ENCODE data around the gene MESP2. TPM values are rescaled to one million over a fixed set of nuclear protein-coding genes. Genes with fewer than 3 reads are reported as not detected.

The MESP2 gene
- total RNA-seq, 1 experiment from 2014 or later = 0.28 TPM

GRCh38 chr15:89768071-89768500, 8.0 kb upstream of the MESP2 start:
- H3K14ac ChIP-seq (ENCODE audit: insufficient read depth, low read length) = peak overlapping the region; percentile 39; the same call in 1 of the 2 replicates
- H3K36me3 Mint-ChIP-seq (ENCODE audit: insufficient read depth in 1 of 3, low read depth in 3 of 3) = no peaks in the 10 kb centered on the region
- TF ChIP-seq, protein P1, sequence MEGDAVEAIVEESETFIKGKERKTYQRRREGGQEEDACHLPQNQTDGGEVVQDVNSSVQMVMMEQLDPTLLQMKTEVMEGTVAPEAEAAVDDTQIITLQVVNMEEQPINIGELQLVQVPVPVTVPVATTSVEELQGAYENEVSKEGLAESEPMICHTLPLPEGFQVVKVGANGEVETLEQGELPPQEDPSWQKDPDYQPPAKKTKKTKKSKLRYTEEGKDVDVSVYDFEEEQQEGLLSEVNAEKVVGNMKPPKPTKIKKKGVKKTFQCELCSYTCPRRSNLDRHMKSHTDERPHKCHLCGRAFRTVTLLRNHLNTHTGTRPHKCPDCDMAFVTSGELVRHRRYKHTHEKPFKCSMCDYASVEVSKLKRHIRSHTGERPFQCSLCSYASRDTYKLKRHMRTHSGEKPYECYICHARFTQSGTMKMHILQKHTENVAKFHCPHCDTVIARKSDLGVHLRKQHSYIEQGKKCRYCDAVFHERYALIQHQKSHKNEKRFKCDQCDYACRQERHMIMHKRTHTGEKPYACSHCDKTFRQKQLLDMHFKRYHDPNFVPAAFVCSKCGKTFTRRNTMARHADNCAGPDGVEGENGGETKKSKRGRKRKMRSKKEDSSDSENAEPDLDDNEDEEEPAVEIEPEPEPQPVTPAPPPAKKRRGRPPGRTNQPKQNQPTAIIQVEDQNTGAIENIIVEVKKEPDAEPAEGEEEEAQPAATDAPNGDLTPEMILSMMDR (conservative IDR thresholded peaks at IDR 0.05) = no peak

More at GRCh38 chr15:89768071-89768500, 8.0 kb upstream of the MESP2 start:
- no CpG with 5 or more reads among the region's 7 CpGs for WGBS (ENCODE audit: extremely low coverage, insufficient read length, low lambda C conversion rate)
- H3K4me1 ChIP-seq (ENCODE audit: insufficient read depth, low read length) = no peaks in the 10 kb centered on the region
- no peak overlapping the region for H3K23ac ChIP-seq (ENCODE audit: insufficient read length, low read depth, low read length)
- no peaks in the 10 kb centered on the region for H3K79me1 ChIP-seq (ENCODE audit: insufficient read depth, low read depth, low read length, poor library complexity, severe bottlenecking)
- H2BK15ac ChIP-seq (ENCODE audit: low read depth, low read length) = no peak overlapping the region
- H2AK5ac ChIP-seq (ENCODE audit: insufficient read length, low read length) = no peak overlapping the region
- H3K56ac ChIP-seq (ENCODE audit: insufficient read length, low read depth, low read length) = no peak overlapping the region
- no peak overlapping the region for H3K4me3 Mint-ChIP-seq
- no peak overlapping the region for H2BK12ac ChIP-seq (ENCODE audit: insufficient read length, low read depth, low read length)
- H4K5ac ChIP-seq (ENCODE audit: insufficient read length, low read depth, low read length) = peak overlapping the region; percentile 57
- no peak overlapping the region for H3K9ac ChIP-seq (ENCODE audit: extremely low read depth, insufficient read length, low read length)
- H3K79me2 ChIP-seq (ENCODE audit: insufficient read depth, low read length) = no peaks in the 10 kb centered on the region
- no peak overlapping the region for H3K4me2 ChIP-seq (ENCODE audit: insufficient read depth, insufficient read length, low read length)
- no peak overlapping the region for H2BK120ac ChIP-seq (ENCODE audit: low read depth, low read length, poor library complexity, severe bottlenecking)
- H3K27ac ChIP-seq (ENCODE audit: insufficient read length, low read depth, low read length) = no peak overlapping the region
- H4K8ac ChIP-seq (replicated peaks; ENCODE audit: insufficient read length, low read depth, low read length) = no peak overlapping the region
- no peak overlapping the region for H2BK20ac ChIP-seq (ENCODE audit: low read depth, low read length, poor library complexity, severe bottlenecking)
- H3K23me2 ChIP-seq (ENCODE audit: insufficient read length, low read depth, low read length, poor library complexity, severe bottlenecking) = no peaks in the 10 kb centered on the region
- H4K91ac ChIP-seq (ENCODE audit: insufficient read length, low read depth, low read length) = no peak overlapping the region
- H3K27me3 ChIP-seq (ENCODE audit: insufficient read depth, low read length) = no peaks in the 10 kb centered on the region
- DNase-seq = no peak
- H3T11ph ChIP-seq (ENCODE audit: low read length) = no peak overlapping the region
- peak overlapping the region; percentile 2 for H3K18ac ChIP-seq (ENCODE audit: insufficient read length, low read depth, low read length)
- H3K27me3 Mint-ChIP-seq (ENCODE audit: low read depth) = peaks cover 4% of the 10 kb centered on the region; the same call in 1 of the 2 replicates
- no peaks in the 10 kb centered on the region for H3K9me3 Mint-ChIP-seq
- no peak overlapping the region for H3K27ac Mint-ChIP-seq
- no peak overlapping the region for H2AFZ ChIP-seq (ENCODE audit: low read length)
- no peaks in the 10 kb centered on the region for H4K20me1 ChIP-seq (ENCODE audit: control insufficient read depth, insufficient read depth, insufficient read length)
- no peaks in the 10 kb centered on the region for H3K4me1 Mint-ChIP-seq
- no peaks in the 10 kb centered on the region for H3K9me3 ChIP-seq (ENCODE audit: control insufficient read depth, low read depth, low read length)
- no peak overlapping the region for H2BK5ac ChIP-seq (ENCODE audit: insufficient read length, low read length)
- H3K4ac ChIP-seq (ENCODE audit: low read depth, low read length) = no peak overlapping the region
